GM12878 (cell line): ENCODE results near the gene FRAS1. TPM values are rescaled to one million over a fixed set of nuclear protein-coding genes. Genes with fewer than 3 reads are reported as not detected.

Experiments
- ATAC-seq: fragments of 200-7000 bp; cut with Tn5 transposase; 3 replicates; pipeline ENCODE4 v1.9.1; 2020; ENCODE audit warnings: mild to moderate bottlenecking, moderate library complexity
- BruUV-seq: library from RNA; stranded (reverse); fragments of 400-500 nt; replicated peaks from 2 replicates; lab custom pipeline; 2021; lab: Mats Ljungman, UMichigan
- CTCF ChIA-PET: fragments of 300-600 bp; sonication (Branson Sonifier 250); formaldehyde crosslinking; extraction: SDS; loops from one replicate; lab custom pipeline; 2021; ENCODE audit warnings: inconsistent platforms; lab: Yijun Ruan, JAX
- POLR2A ChIA-PET: fragments of 350-600 bp; formaldehyde crosslinking; extraction: SDS; loops from one replicate; lab custom pipeline; 2021; ENCODE audit warnings: inconsistent platforms; lab: Charles Lee
- RAD21 ChIA-PET: fragments of 300-600 bp; sonication (Branson Sonifier 250); formaldehyde crosslinking; loops from one replicate; lab custom pipeline; 2023; ENCODE audit warnings: antibody characterized with exemption; ENCODE audit not compliant: unreplicated experiment; lab: Charles Lee
- SMC1A ChIA-PET: fragments of 300-600 bp; sonication (Branson Sonifier 250); formaldehyde crosslinking; loops from one replicate; lab custom pipeline; 2023; ENCODE audit not compliant: unreplicated experiment, uncharacterized antibody; lab: Charles Lee
- DNase-seq: peaks from one replicate; pipeline ENCODE4 v3.0.0-alpha.2; 2011; ENCODE audit warnings: low read depth, low spot score
- FAIRE-seq: peaks from 3 replicates; lab custom pipeline; 2011; peaks lifted over from hg19 to GRCh38; lab: Jason Lieb, UNC
- H2AFZ ChIP-seq: 2 replicates; pipeline ENCODE4 v1.6.0; 2011; ENCODE audit warnings: low read depth, low read length, control low read depth; ENCODE audit not compliant: control insufficient read depth
- H3K27ac ChIP-seq: 2 replicates; pipeline ENCODE4 v1.5.1; 2011; ENCODE audit warnings: control low read depth; ENCODE audit not compliant: control insufficient read depth, insufficient read depth
- H3K27me3 ChIP-seq, 2 experiments: replicated peaks in 1 of 2; 2 replicates each; pipeline versions ENCODE4 v1.6.0 to v1.6.1; 2011; ENCODE audit warnings: low read length in 1 of 2; ENCODE audit not compliant: control insufficient read depth in 2 of 2, insufficient read depth in 2 of 2
- H3K36me3 ChIP-seq, 2 experiments: 2 replicates each; pipeline ENCODE4 v1.5.1; 2011; ENCODE audit warnings: low read length in 1 of 2; ENCODE audit not compliant: control insufficient read depth in 2 of 2, insufficient read depth in 2 of 2
- H3K4me1 ChIP-seq: 2 replicates; pipeline ENCODE4 v1.6.1; 2011; ENCODE audit warnings: mild to moderate bottlenecking, low read length, moderate library complexity, mixed read lengths; ENCODE audit not compliant: control insufficient read depth, insufficient read depth
- H3K4me2 ChIP-seq: 2 replicates; pipeline ENCODE4 v1.6.0; 2011; ENCODE audit warnings: control low read depth; ENCODE audit not compliant: control insufficient read depth, insufficient read depth
- H3K4me3 ChIP-seq: fragments of 200-600 bp; sonication (generic); 2 replicates; pipeline ENCODE4 v1.5.1; 2016
- H3K79me2 ChIP-seq: 2 replicates; pipeline ENCODE4 v1.6.0; 2011; ENCODE audit warnings: low read length; ENCODE audit not compliant: control insufficient read depth, insufficient read depth
- H3K9ac ChIP-seq: 2 replicates; pipeline ENCODE4 v1.8.0; 2011; ENCODE audit warnings: low read length, control low read depth, mixed read lengths; ENCODE audit not compliant: control insufficient read depth, insufficient read depth
- H3K9me3 ChIP-seq: replicated peaks from 3 replicates; pipeline ENCODE4 v1.5.1; 2011; ENCODE audit warnings: mild to moderate bottlenecking, low read length; ENCODE audit not compliant: control insufficient read depth, insufficient read depth
- H4K20me1 ChIP-seq: 2 replicates; pipeline ENCODE4 v1.6.0; 2011; ENCODE audit not compliant: control insufficient read depth, insufficient read depth
- ASH2L ChIP-seq: fragments of 300-600, 200-600 bp; sonication (generic); IDR thresholded peaks from 2 replicates; pipeline ENCODE4 v1.6.1; 2017; ENCODE audit warnings: low read depth, mild to moderate bottlenecking, borderline replicate concordance
- CBFB ChIP-seq: IDR thresholded peaks from 2 replicates; pipeline ENCODE4 v1.6.1; 2016; ENCODE audit warnings: antibody characterized with exemption, low read depth
- FOXK2 ChIP-seq: fragments of 450-650 bp; IDR thresholded peaks from 2 replicates; pipeline ENCODE4 v1.6.1; 2017; ENCODE audit warnings: mild to moderate bottlenecking, moderate library complexity
- GABPA ChIP-seq: IDR thresholded peaks from 2 replicates; pipeline ENCODE4 v1.6.1; 2014; ENCODE audit warnings: antibody characterized with exemption, low read depth, mild to moderate bottlenecking, inconsistent platforms
- RAD21 ChIP-seq: IDR thresholded peaks from 2 replicates; pipeline ENCODE4 v1.6.1; 2011; ENCODE audit warnings: mild to moderate bottlenecking, low read depth, low read length, moderate library complexity; ENCODE audit not compliant: insufficient read depth
- SMAD5 ChIP-seq: IDR thresholded peaks from 2 replicates; pipeline ENCODE4 v1.6.1; 2016; ENCODE audit warnings: antibody characterized with exemption, low read depth
- TAF1 ChIP-seq: IDR thresholded peaks from 2 replicates; pipeline ENCODE4 v1.6.1; 2011; ENCODE audit warnings: mild to moderate bottlenecking, low read depth, low read length, borderline replicate concordance
- USF2 ChIP-seq: IDR thresholded peaks from 2 replicates; pipeline ENCODE4 v1.6.1; 2011; ENCODE audit warnings: low read depth, low read length, improper control_type of control experiment, borderline replicate concordance
- ZBTB40 ChIP-seq: fragments of 450-650 bp; IDR thresholded peaks from 2 replicates; pipeline ENCODE4 v1.6.1; 2016; ENCODE audit warnings: mild to moderate bottlenecking, moderate library complexity, borderline replicate concordance
- ZNF384 ChIP-seq: IDR thresholded peaks from 2 replicates; pipeline ENCODE4 v1.6.1; 2012; ENCODE audit warnings: low read depth, mild to moderate bottlenecking, low read length, improper control_type of control experiment, borderline replicate concordance
- WGBS: methylation state at CpG from one replicate; pipeline ENCODE4 v1.1.6; 2016; ENCODE audit warnings: low lambda C conversion rate; ENCODE audit not compliant: insufficient replicate concordance, insufficient coverage; ENCODE audit errors: missing lambda C conversion rate; 5-methylcytosine and 5-hydroxymethylcytosine counted together
- in situ Hi-C: fragments of 300-500 bp; cut with MboI; formaldehyde crosslinking; loops from 9 replicates; pipeline ENCODE4 v1.14.3; 2018; ENCODE audit warnings: mixed read lengths
- intact Hi-C: fragments of 100-400 bp; cut with micrococcal nuclease; formaldehyde crosslinking; loops from one replicate; pipeline ENCODE4 v1.14.2; 2022; ENCODE audit not compliant: unreplicated experiment
- polyA plus RNA-seq, 11 experiments: library from polyadenylated mRNA; depleted of rRNA in 4 of 11; unstranded in 6 of 11; stranded (reverse) in 5 of 11; fragments of >200 nt; fragmentation: Nextera tagmentation in 4 of 11; fragmentation: Illumina TruSeq in 1 of 11; extraction: Ambion mirVana in 4 of 11; extraction: Trizol in 1 of 11; gene quantifications; 1 replicate in 1 of 11; 2 replicates in 10 of 11; pipeline versions ENCODE4 v1.2.1 to v1.2.3, GENCODE V29; 2011 to 2016; ENCODE audit warnings: inconsistent platforms in 2 of 11, missing spikeins in 2 of 11, low read depth in 1 of 11
- total RNA-seq, 4 experiments: library from RNA; depleted of rRNA in 3 of 4; stranded (reverse); fragments of >200 nt in 3 of 4; fragmentation: Illumina TruSeq in 1 of 4; extraction: Trizol in 1 of 4; gene quantifications; 2 replicates each; pipeline versions ENCODE4 v1.2.1 to v1.2.3, GENCODE V29; 2013 to 2021
- TF ChIP-seq, protein P1 (sequence below): fragments of 450-650 bp; IDR thresholded peaks from 2 replicates; pipeline ENCODE4 v1.6.1; 2017; ENCODE audit warnings: mild to moderate bottlenecking, low read depth, inconsistent platforms; ENCODE audit not compliant: poor library complexity, severe bottlenecking
- TF ChIP-seq, protein P2 (sequence below): fragments of 450-650 bp; IDR thresholded peaks from 2 replicates; pipeline ENCODE4 v1.6.1; 2018; ENCODE audit warnings: mild to moderate bottlenecking, low read depth, moderate library complexity; ENCODE audit not compliant: partially characterized antibody

The FRAS1 gene
- total and polyA plus RNA-seq, 10 of the 15 experiments (the other 5 are each of a cell fraction or from before 2014, with no cell fraction given) = 0.08 to 11.7 (median 0.20) TPM

DNA sequence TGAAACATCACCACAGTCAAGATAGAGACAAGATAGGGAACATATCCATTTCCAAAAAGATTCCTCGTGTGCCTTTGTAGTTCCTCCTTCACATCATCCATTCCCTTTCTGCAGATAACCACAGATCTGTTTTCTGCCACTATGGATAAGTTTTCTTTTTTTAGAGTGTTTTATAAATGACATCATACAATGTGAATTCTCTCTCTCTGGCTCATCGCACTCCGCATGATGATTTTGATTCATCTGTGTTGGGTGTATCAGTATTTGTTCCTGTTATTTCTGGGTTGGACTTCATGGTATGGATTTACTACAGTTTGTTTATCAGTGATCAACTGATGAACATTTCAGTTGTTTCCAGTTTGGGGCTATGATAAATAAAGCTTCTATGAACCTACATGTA lies 471.2 kb downstream of the FRAS1 start:
- H3K27me3 ChIP-seq = peaks cover 0 to 3% of the 10 kb centered on the region in 2 experiments; a peak in 1 of 4 replicates
- TF ChIP-seq ZBTB40 (no peak), CBFB (no peak), FOXK2 (no peak), TAF1 (no peak), RAD21 (no peak), ZNF384 (no peak), SMAD5 (no peak), GABPA (no peak), ASH2L (no peak), USF2 (no peak)
- TF ChIP-seq, protein P1, sequence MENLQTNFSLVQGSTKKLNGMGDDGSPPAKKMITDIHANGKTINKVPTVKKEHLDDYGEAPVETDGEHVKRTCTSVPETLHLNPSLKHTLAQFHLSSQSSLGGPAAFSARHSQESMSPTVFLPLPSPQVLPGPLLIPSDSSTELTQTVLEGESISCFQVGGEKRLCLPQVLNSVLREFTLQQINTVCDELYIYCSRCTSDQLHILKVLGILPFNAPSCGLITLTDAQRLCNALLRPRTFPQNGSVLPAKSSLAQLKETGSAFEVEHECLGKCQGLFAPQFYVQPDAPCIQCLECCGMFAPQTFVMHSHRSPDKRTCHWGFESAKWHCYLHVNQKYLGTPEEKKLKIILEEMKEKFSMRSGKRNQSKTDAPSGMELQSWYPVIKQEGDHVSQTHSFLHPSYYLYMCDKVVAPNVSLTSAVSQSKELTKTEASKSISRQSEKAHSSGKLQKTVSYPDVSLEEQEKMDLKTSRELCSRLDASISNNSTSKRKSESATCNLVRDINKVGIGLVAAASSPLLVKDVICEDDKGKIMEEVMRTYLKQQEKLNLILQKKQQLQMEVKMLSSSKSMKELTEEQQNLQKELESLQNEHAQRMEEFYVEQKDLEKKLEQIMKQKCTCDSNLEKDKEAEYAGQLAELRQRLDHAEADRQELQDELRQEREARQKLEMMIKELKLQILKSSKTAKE = no peak
- TF ChIP-seq, protein P2, sequence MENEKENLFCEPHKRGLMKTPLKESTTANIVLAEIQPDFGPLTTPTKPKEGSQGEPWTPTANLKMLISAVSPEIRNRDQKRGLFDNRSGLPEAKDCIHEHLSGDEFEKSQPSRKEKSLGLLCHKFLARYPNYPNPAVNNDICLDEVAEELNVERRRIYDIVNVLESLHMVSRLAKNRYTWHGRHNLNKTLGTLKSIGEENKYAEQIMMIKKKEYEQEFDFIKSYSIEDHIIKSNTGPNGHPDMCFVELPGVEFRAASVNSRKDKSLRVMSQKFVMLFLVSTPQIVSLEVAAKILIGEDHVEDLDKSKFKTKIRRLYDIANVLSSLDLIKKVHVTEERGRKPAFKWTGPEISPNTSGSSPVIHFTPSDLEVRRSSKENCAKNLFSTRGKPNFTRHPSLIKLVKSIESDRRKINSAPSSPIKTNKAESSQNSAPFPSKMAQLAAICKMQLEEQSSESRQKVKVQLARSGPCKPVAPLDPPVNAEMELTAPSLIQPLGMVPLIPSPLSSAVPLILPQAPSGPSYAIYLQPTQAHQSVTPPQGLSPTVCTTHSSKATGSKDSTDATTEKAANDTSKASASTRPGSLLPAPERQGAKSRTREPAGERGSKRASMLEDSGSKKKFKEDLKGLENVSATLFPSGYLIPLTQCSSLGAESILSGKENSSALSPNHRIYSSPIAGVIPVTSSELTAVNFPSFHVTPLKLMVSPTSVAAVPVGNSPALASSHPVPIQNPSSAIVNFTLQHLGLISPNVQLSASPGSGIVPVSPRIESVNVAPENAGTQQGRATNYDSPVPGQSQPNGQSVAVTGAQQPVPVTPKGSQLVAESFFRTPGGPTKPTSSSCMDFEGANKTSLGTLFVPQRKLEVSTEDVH = no peak
- RAD21 ChIA-PET = no interaction called here
- H3K9me3 ChIP-seq = no peaks in the 10 kb centered on the region
- BruUV-seq = no TSS peak
- no peaks in the 10 kb centered on the region for H4K20me1 ChIP-seq
- H3K9ac ChIP-seq = no peak overlapping the region
- no peaks in the 10 kb centered on the region for H3K36me3 ChIP-seq
- no peak for ATAC-seq
- no peak for FAIRE-seq
- no peaks in the 10 kb centered on the region for H3K4me1 ChIP-seq
- POLR2A ChIA-PET = no interaction called here
- intact Hi-C loops = no loop called here
- SMC1A ChIA-PET = interaction anchor here (0.9 to 2.0 kb wide), 2 partner anchors 23 to 33 kb away, joined by 3 to 4 read pairs; partner anchors contain the start of gene ANXA3
- no peaks in the 10 kb centered on the region for H3K79me2 ChIP-seq
- H3K27ac ChIP-seq = no peak overlapping the region
- WGBS = 53% methylated on average over 3 of the region's 3 CpGs
- CTCF ChIA-PET = no interaction called here
- in situ Hi-C loops = no loop called here
- no peak overlapping the region for H2AFZ ChIP-seq
- H3K4me3 ChIP-seq = no peak overlapping the region
- DNase-seq = no peak
- no peak overlapping the region for H3K4me2 ChIP-seq
